HG03025 (cell line): ENCODE measurements around the gene NOTUM.
"Not testable (repeated sequence)": the region's sequence is repeated elsewhere in the genome, so short reads cannot be mapped to it uniquely, and the experiment has no call there.

ENCODE experiments used
- ATAC-seq: cut with Tn5 transposase; IDR thresholded peaks from one replicate; pipeline ENCODE4 v1.9.1; 2021; ENCODE audit warnings: mild to moderate bottlenecking, moderate library complexity; ENCODE audit not compliant: unreplicated experiment, low FRiP score

The NOTUM gene

GRCh38 chr17:81996757-81997441, 35.9 kb upstream of the NOTUM start:
- ATAC-seq = no peak

- ATAC-seq = no peak
Observed at GRCh38 chr17:81996232-81996756, 35.3 kb upstream of the NOTUM start.

DNA sequence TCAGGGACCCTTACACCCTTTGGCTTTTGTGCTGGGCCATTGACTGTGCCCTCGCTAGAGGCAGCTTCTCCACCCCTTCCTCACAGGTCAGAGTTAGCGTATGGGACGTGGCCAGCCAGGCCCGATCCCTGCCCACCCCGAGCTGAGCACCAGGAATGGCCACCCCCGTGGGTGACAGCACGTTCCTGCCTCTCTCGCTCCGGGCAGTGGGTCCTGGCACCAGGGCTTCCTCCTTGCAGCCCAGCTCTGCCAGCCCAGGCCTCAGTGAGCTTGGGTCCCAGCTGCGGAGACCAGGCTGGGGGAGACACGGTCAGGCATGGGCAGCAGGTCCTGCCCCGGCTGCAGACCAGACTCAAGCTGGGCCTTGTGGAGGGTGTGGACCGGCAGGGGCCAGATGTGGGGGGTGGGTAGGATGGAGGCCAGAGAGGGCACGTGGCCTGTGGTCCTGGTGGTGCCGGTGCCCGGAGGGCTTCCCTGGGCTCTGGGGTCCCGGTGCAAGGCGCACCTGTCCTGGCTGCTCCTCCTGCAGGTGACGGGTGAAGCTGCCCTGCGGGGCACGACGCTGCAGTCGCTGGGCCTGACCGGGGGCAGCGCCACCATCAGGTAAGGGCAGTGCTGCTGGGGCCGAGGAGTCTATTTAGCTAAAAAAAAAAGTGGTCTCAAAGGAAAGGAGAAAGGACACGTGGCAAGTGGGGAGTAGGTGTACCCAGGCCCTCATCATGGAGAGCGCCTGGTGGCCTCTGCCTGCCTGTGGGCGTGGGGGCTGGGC, 34.7 kb upstream of the NOTUM start:
- no peak for ATAC-seq

DNA sequence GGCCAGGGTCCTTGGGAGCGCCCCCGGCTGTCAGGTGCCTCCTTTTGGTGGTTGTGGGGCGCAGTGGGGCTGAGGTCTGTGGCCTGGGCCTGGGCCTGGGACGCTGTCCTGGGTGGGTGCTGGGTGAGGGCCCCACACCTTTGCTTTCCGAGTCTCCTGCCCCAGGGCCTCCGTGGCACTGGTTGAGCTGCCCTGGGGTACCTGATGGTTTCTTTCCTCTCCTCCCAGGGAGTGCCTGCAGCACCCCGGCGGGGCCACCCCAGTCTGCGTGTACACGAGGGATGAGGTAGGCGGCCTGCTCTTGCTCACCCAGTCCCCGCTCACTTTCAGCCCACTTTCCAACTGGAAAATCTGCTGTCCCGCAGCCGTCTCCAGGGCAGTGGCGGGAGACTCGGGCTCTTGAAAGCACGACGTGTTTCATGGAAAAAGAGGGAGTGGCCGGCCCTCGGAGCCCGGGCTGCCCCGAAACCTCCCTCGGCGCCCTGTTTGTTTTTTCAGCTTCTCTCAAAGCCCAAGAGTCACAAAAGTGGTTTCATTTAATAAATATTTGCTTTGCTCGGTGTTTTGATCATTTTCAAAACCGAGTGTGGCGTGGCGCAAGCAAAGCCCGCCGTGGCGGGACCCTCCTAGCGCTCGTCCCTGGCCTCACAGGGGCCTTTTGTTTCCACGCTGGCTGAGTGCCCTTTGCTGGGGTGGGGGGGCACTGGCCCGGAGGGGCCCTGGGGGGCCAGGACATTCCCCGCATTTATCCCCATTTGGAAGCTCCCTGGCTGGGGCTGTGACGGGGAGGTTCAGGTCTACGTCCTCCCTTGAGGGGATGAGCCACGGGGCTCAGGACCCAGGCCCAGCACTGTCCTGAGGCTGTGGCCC, 33.8 kb upstream of the NOTUM start:
- ATAC-seq = no peak

DNA sequence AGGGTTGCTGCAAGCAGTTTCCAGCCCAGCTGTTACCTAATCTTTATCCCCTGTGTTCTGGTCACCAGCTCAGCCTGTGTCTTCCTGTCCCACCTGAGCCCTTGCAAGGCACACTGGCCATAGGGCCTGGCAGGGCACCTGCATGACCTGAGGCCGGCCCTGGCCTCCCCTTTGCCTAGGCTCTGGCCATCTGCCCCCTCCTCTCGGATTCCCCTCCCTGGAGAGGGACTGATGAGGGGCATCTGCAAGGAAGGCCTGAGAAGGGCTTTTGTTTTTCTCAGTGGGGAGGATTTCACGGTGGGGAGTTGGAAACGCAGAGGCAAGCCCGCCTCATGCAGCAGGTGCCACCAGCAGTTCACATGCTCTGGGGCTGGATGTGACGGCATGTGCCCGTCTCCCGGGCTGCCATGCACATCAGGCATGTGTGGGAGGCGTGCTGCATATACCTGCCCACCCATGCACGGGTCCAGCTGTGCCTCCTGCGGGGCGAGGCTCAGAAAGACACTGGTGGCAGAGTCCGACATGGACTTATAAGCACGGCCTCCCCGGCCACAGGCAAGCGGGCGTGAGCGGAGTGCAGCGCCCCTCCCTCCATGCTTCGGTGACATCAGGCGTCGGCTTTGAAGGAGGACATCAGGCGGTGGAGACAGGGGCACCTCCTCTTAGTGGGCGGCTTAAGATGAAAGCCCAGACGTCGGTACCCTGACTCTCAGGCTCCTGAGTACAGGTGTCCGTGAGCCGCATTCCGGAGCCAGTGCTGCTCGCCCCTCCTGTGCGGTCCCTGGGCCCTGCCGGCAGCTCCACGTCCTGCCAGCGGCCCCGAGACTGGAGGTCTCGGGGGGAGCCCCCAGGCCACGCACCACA, 33.0 kb upstream of the NOTUM start:
- no peak for ATAC-seq

GRCh38 chr17:81992306-81993102, 31.5 kb upstream of the NOTUM start:
- ATAC-seq = no peak

GRCh38 chr17:81991684-81992305, 30.8 kb upstream of the NOTUM start:
- ATAC-seq = no peak

- no peak for ATAC-seq
Observed at GRCh38 chr17:81990836-81991683, 30.1 kb upstream of the NOTUM start.

DNA sequence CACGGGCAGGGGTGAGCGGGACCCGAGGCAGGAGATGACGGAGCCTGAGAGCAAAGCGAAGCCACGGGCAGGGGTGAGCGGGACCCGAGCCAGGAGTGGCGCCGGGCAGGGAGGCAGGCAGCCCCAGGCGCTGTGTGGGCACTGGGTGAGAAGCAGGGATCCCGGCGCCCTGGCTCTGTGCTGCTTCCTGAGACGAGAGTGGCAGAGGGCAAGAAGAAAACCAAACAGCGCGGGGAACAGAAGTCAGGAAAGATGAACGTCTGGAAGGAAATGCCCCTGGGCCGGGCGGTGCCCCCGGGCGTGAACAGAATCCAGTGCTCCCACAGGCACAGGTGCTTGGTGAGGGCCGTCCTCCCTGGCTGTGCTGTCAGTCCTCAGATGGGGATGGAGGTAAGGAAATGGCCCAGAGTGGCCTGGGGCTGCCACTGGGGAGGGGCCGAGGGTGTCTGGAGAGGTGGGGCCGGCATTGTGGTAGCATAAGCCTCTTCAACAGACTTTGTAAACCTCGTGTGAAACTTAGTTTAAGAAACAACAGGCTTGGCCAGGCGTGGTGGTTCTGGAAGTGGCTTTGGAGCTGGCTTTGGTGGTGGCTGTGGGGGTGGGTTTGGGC, 26.3 kb upstream of the NOTUM start:
- ATAC-seq = no peak

- ATAC-seq = no peak
Observed at GRCh38 chr17:81986606-81987005, 25.6 kb upstream of the NOTUM start.

- ATAC-seq = no peak
Observed at GRCh38 chr17:81984773-81985410, 23.9 kb upstream of the NOTUM start.

DNA sequence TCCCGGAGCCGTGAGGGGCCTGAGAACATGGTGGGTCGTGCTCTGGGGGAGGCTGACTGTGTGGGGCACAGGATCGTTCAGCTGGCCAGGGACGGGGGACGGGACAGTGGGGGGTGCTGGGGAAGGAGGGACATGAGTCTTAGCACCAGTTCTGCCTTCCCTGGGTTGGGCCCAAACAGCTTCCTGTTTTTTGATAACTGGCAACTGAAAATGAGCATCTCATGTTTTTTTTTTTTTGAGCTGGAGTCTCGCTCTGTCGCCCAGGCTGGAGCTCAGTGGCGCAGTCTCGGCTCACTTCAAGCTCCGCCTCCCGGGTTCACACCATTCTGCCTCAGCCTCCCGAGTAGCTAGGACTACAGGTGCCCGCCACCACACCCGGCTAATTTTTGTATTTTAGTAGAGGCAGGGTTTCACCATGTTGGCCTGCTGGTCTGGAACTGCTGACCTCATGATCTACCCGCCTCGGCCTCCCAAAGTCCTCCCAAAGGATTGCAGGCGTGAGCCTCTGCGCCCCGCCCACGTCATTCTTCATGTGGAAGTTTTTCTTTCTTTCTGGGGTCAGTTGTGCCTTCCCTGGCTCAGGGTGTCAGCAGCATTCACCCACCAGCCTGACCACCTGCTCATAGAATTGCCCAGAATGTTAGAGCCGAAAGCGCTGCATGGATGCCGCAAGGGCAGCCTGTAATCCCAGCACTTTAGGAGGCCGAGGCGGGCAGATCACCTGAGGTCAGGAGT, 22.8 kb upstream of the NOTUM start:
- ATAC-seq = no peak

DNA sequence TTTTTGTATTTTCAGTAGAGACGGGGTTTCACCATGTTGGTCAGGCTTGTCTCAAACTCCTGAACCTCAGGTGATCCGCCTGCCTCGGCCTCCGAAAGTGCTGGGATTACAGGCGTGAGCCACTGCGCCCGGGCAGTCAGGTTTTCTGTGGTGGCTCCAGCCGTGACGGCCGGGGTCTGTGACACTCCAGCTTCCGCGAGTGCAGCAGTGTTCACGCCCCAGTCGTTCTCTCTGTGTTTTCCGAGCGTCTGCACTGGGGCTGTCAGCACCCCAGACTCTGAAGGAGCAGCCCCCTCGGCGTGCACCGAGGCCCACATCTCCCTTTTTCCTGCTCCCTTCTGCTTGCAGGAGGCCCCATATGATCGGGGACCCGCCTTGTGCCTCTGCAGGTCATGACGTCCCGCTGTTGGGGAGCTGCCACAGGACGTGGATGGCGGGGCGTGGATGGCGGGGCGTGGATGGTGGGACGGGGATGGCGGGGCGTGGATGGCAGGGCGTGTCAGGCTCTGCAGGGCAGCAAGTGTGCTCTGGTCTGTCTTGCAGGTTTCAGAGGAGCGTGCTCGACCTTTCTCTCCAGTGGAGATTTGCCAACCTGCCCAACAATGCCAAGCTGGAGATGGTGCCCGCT, 22.1 kb upstream of the NOTUM start:
- no peak for ATAC-seq

GRCh38 chr17:81981511-81981910, 20.5 kb upstream of the NOTUM start:
- ATAC-seq = not testable (repeated sequence)

- ATAC-seq = no peak
Observed at GRCh38 chr17:81980707-81981343, 19.8 kb upstream of the NOTUM start.
